ENCODE results near the gene TMEM270. TPM values are rescaled to one million over a fixed set of nuclear protein-coding genes. Genes with fewer than 3 reads are reported as not detected.

TMEM270 gene
- total and polyA plus RNA-seq, 10 of the 15 experiments (the other 5 are each of a cell fraction or from before 2014, with no cell fraction given) = not detected

DNA sequence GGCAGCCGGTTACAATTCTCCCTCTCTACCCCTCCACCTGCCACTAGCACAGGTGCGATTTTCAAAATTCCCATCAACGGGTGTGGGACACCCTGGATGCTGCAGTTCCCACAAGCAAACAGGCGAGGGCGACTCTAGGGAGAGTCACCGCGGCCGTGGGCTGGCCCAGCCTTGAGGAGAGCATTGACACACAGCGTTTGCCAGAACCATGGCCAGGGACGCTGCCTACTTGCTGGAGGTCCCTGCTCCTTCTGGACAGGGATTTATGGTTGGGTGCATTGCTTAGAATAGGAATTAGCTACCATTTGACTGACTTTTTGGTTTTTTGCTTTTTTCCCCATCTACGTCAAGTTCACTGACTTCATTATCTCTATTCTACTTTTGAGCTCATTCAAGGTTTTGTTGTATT is 49.2 kb upstream of the TMEM270 start (continued):
- no peak for TF ChIP-seq BMI1 (IDR thresholded peaks at IDR 0.05; ENCODE audit: borderline replicate concordance)
- no peak for TF ChIP-seq BRCA1 (IDR thresholded peaks at IDR 0.05; ENCODE audit: low read depth, low read length)
- peak; percentile 67 for TF ChIP-seq RAD21 (IDR thresholded peaks at IDR 0.05; ENCODE audit: insufficient read depth, low read depth, low read length)

GRCh38 chr7:73812996-73813395 is 48.0 kb upstream of the TMEM270 start:
- BruUV-seq (replicated peaks) = no TSS peak
- POLR2A ChIA-PET = no interaction called here
- intact Hi-C loops (cut with micrococcal nuclease; ENCODE audit: unreplicated experiment) = loop anchor here (5.0 kb wide), 1 partner anchor 214 kb away; the partner anchor contains the start of gene ELN
- no peaks in the 10 kb centered on the region; the same call in 2 of the 3 replicates for H3K9me3 ChIP-seq (replicated peaks; ENCODE audit: control insufficient read depth, insufficient read depth, low read length)
- H3K79me2 ChIP-seq (ENCODE audit: control insufficient read depth, insufficient read depth, low read length) = no peaks in the 10 kb centered on the region
- 35% methylated on average over 3 of the region's 3 CpGs for WGBS (ENCODE audit: insufficient coverage, insufficient replicate concordance, low lambda C conversion rate, missing lambda C conversion rate)
- no peak overlapping the region for H3K27ac ChIP-seq (ENCODE audit: control insufficient read depth, insufficient read depth)
- H3K4me3 ChIP-seq = no peak overlapping the region
- CTCF ChIA-PET = interaction anchor here (2.4 kb wide), 2 partner anchors 37 to 42 kb away, joined by 7 to 20 read pairs; no protein-coding TSS in a partner anchor
- no peak for ATAC-seq
- no peaks in the 10 kb centered on the region for H4K20me1 ChIP-seq (ENCODE audit: control insufficient read depth, insufficient read depth)
- in situ Hi-C loops (cut with MboI) = no loop called here
- no peak for FAIRE-seq
- no peaks in the 10 kb centered on the region for H3K36me3 ChIP-seq (ENCODE audit: control insufficient read depth in 2 of 2, insufficient read depth in 2 of 2, low read length in 1 of 2)
- no peaks in the 10 kb centered on the region for H3K4me1 ChIP-seq (ENCODE audit: control insufficient read depth, insufficient read depth, low read length)
- H2AFZ ChIP-seq (ENCODE audit: control insufficient read depth, low read depth, low read length) = no peak overlapping the region
- DNase-seq (ENCODE audit: low read depth, low spot score) = no peak
- H3K27me3 ChIP-seq (replicated peaks in 1 of 2; ENCODE audit: control insufficient read depth in 2 of 2, insufficient read depth in 2 of 2, low read length in 1 of 2) = no peaks in the 10 kb centered on the region
- no peak overlapping the region for H3K9ac ChIP-seq (ENCODE audit: control insufficient read depth, insufficient read depth, low read length)
- SMC1A ChIA-PET (ENCODE audit: uncharacterized antibody, unreplicated experiment) = interaction anchor here (2.0 kb wide), 1 partner anchor 42 kb away, joined by 10 read pairs; no protein-coding TSS in a partner anchor
- RAD21 ChIA-PET (ENCODE audit: unreplicated experiment) = interaction anchor here (2.6 kb wide), 1 partner anchor 41 kb away, joined by 11 read pairs; no protein-coding TSS in a partner anchor
- TF ChIP-seq CBFB (IDR thresholded peaks at IDR 0.05; ENCODE audit: low read depth) = no peak
- no peak for TF ChIP-seq MLLT1 (IDR thresholded peaks at IDR 0.05)
- no peak for TF ChIP-seq IKZF2 (IDR thresholded peaks at IDR 0.05)
- TF ChIP-seq, protein P1, sequence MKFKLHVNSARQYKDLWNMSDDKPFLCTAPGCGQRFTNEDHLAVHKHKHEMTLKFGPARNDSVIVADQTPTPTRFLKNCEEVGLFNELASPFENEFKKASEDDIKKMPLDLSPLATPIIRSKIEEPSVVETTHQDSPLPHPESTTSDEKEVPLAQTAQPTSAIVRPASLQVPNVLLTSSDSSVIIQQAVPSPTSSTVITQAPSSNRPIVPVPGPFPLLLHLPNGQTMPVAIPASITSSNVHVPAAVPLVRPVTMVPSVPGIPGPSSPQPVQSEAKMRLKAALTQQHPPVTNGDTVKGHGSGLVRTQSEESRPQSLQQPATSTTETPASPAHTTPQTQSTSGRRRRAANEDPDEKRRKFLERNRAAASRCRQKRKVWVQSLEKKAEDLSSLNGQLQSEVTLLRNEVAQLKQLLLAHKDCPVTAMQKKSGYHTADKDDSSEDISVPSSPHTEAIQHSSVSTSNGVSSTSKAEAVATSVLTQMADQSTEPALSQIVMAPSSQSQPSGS (IDR thresholded peaks at IDR 0.05; ENCODE audit: low read length) = no peak
- TF ChIP-seq POLR2A (IDR thresholded peaks at IDR 0.05; ENCODE audit: low read depth, low read length) = no peak
- TF ChIP-seq MXI1 (IDR thresholded peaks at IDR 0.05; ENCODE audit: low read depth, low read length) = no peak
- H3K4me2 ChIP-seq (ENCODE audit: control insufficient read depth, insufficient read depth) = no peak overlapping the region
